Stimulated activated CD8-positive, alpha-beta memory T cell treated with anti-CD3 and anti-CD28 coated beads, Interleukin-7, amount 100 ng/mL, for 4 hours (primary cell): ENCODE results near the gene MYO7A.
A peak's percentile ranks its signal among the peaks of the same experiment; 100 is the strongest.

Source experiments
- DNase-seq, 2 donors: peaks; one replicate each; pipeline ENCODE4 v3.0.0-alpha.2; 2020; ENCODE audit warnings: low read depth in 2 of 2

Gene MYO7A

GRCh38 chr11:77146261-77147035, 18.4 kb downstream of the MYO7A start:
- no peak for DNase-seq

GRCh38 chr11:77147036-77147315, 18.9 kb downstream of the MYO7A start:
- no peak for DNase-seq

DNA sequence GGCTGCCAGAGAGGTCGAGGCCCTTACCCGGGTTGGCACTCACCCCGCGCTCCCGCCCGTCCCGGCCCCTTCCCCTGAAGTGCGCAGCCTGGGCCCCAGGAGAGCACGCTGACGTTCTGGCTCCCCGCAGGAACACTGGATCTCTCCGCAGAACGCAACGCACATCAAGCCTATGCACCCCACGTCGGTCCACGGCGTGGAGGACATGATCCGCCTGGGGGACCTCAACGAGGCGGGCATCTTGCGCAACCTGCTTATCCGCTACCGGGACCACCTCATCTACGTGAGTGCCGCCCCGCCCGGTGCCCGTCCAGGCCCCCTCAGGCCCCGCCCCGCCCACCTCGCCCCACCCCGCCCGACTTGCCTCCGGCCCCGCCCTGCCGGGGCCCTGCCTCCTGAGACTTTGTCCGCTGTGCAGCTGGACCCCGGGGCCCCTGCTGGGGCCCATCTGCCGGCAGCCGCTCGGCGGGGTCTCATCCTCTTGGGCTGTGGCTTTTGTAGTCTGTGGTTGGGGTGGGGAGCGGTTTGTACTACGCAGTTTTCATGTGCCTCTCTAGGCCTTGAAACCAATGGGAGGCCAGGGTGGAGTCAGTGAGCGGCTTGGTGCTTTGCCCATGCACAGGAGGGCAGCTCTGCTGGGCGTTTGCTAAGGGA, 19.7 kb downstream of the MYO7A start:
- peak in 1 of 2 donors; percentile 22 for DNase-seq

DNA sequence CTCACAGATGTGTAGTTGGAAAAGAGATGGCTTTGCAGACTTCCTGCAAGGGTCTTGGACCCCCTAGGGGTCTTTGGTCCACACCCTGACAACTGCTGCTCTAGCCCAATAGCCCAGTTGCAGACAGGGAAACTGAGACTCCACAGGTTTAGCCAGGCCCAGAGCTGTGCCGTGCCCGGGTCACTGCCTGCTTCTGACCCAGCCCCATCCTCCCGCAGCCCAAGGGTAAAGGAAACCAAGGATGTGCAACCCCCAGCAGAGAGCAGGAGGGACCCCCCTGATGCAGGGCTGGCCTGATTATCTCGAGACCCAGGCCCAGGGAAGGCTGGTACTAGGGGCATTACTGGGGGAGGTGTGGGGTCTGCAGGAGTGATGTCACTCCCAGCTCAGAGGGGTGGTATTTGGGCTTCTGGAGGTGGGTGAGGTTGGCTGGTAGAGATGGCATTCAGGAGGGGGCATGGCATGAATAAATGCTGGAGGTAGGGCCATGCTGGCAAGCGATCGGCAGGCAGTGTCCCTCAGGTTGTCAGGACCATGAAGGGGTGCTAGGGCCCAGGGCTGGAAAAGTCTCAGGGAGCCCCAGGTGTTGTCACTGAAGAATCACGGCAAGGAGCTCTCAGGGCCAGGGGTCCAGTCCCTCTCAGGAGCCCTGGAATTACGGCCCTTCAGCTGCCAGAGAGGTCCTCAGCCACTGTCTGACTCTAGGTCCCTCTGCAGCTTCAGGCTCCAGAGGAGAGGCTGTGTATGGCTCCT, 21.1 kb downstream of the MYO7A start:
- no peak for DNase-seq

GRCh38 chr11:77149716-77150392, 21.8 kb downstream of the MYO7A start:
- no peak for DNase-seq

- no peak for DNase-seq
These were observed 22.8 kb downstream of the MYO7A start for GRCh38 chr11:77150836-77151235.

- DNase-seq: peak; percentile 19 to 38
These were observed 23.9 kb downstream of the MYO7A start for GRCh38 chr11:77151804-77152509.

GRCh38 chr11:77152846-77153245, 24.8 kb downstream of the MYO7A start:
- DNase-seq: no peak

- DNase-seq: no peak
These were observed 25.5 kb downstream of the MYO7A start for GRCh38 chr11:77153276-77154185.

GRCh38 chr11:77154381-77155081, 26.5 kb downstream of the MYO7A start:
- DNase-seq: no peak

DNA sequence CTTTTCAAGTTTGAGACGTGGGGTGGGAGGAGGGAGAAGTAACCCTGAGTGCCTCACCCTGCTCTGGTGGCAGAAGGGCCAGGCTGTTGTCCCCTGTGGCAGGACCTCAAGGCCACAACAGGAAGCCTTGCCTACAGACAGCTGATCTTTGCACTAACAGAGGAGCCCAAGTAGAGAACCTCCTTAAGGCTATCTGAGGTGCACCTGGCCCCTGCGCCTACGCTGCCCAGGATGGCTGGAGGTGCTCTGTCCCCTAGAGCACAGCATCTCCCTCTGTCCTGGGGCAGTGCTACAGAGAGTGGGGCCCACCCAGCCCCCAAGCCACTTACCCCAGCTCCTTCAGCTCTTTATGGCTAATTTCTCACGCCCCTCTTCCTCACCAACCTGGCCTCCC, 27.0 kb downstream of the MYO7A start:
- DNase-seq: no peak

GRCh38 chr11:77155556-77156130, 27.6 kb downstream of the MYO7A start:
- DNase-seq: no peak

DNA sequence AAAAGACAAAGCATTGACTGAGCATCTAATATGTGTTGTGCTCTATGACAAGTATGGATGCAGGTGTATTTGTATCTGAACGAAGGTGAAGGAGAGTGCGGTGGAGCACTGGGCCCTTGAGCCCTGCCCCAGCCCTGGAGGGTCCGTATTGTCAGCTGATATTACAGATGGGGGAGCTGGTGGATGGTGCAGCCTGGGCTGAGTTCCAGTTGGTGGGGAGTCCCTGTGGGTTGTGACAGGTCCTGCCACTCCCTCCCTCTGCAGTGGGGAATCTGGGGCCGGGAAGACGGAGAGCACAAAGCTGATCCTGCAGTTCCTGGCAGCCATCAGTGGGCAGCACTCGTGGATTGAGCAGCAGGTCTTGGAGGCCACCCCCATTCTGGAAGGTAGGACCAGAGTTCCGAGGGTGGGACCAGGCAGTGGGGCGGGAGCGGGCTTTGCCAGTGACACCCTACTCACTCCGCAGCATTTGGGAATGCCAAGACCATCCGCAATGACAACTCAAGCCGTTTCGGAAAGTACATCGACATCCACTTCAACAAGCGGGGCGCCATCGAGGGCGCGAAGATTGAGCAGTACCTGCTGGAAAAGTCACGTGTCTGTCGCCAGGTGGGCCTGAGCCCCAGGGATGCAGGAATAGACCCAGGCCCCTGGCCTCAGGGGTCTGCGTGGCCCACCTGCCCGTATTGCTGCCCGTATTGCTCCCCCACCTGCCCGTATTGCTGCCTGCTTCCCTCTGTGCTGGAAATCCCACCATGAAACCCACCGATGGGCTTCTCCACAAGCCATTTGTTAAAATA, 28.6 kb downstream of the MYO7A start:
- DNase-seq: no peak

DNA sequence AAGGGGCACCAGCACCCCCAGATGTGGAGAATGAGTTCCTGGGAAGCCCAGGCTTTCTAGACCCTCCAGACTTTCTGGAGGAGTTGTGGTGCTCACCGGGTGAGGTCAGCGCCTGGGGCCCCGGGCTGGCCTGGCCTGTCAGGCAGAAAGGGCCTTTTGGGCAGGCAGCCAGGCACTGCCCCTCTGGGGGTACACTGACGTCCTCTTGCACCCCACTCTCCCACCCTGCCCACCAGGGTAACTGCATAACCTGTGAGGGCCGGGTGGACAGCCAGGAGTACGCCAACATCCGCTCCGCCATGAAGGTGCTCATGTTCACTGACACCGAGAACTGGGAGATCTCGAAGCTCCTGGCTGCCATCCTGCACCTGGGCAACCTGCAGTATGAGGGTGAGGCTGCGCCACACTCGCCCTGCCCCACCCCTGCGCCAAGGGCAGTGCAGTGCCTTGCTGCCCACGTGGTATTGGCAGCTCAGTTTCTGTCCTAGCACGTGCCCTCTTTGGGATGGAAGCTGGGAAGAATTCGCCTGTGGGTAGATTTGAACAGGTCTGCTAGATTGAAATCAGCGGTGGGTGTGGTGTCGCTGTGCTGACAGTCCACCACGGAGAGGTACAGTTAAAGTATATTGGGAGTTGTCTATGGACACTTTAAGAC, 30.1 kb downstream of the MYO7A start:
- no peak for DNase-seq

- no peak for DNase-seq
These were observed 31.3 kb downstream of the MYO7A start for GRCh38 chr11:77159219-77159936.

DNA sequence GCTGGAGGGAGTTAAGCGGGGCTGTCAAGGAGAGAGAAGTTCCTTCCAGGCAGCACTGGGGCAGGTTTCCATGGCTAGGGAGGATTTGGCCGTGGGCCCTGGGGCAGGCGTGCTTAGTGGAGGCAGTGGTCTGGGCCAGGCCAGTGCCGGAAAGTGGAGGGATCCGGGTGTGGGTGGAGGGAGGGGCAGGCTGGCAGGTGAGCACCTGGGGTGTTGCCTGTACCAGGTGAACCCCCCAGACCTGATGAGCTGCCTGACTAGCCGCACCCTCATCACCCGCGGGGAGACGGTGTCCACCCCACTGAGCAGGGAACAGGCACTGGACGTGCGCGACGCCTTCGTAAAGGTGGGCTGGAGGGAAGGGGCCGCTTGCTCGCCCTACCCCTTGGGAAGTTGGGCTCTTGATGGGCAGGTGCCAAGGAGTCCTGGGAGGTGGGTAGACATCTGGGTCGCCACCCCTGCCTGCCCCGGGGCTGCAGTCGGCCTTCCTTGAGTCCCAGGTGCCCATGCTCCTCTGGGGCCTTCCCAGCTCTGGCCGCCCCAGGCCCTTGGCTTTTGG, 32.0 kb downstream of the MYO7A start:
- no peak for DNase-seq

- DNase-seq: no peak
These were observed 35.2 kb downstream of the MYO7A start for GRCh38 chr11:77163271-77163670.
